SK-N-MC (cell line): ENCODE data around the gene ESR1.

Experiments
- EZH2 ChIP-seq: fragments of 200-600 bp; sonication (generic); IDR thresholded peaks from one replicate; pipeline ENCODE4 v1.6.1; 2017; ENCODE audit warnings: antibody characterized with exemption
- FOXP2 ChIP-seq: optimal IDR thresholded peaks from 2 replicates; pipeline ENCODE3; 2011; ENCODE audit warnings: mild to moderate bottlenecking, moderate library complexity; ENCODE audit not compliant: insufficient read depth; ENCODE audit errors: extremely low read length, control extremely low read depth
- POLR2AphosphoS5 ChIP-seq: IDR thresholded peaks from 2 replicates; pipeline ENCODE4 v1.6.1; 2012; ENCODE audit warnings: mild to moderate bottlenecking, low read depth, low read length, borderline replicate concordance

DNA sequence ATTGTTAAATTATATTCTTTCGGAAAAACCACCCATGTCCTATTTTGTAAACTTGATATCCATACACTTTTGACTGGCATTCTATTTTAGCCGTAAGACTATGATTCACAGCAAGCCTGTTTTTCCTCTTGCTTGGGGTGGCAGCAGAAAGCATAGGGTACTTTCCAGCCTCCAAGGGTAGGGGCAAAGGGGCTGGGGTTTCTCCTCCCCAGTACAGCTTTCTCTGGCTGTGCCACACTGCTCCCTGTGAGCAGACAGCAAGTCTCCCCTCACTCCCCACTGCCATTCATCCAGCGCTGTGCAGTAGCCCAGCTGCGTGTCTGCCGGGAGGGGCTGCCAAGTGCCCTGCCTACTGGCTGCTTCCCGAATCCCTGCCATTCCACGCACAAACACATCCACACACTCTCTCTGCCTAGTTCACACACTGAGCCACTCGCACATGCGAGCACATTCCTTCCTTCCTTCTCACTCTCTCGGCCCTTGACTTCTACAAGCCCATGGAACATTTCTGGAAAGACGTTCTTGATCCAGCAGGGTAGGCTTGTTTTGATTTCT is 2.1 kb upstream of the ESR1 start:
- TF ChIP-seq POLR2AphosphoS5 (no peak), EZH2 (no peak), FOXP2 (no peak)
